SHP77 (cell line): ENCODE data around the gene CDNF.
A peak's percentile ranks its signal among the peaks of the same experiment; 100 is the strongest.
"Not testable (repeated sequence)": the region's sequence is repeated elsewhere in the genome, so short reads cannot be mapped to it uniquely, and the experiment has no call there.

Experiments used
- DNase-seq, 2 experiments: peaks; one replicate each; lab custom pipeline; 2025; lab: John Stamatoyannopoulos, UW

The CDNF gene

GRCh38 chr10:14837757-14838581 is at the start of gene CDNF, which contains the start of the genes HSPA14 and MSANTD7:
TSS of gene CDNF (minus strand) at chr10:14838037. CDS start at chr10:14837946, 91 bp downstream.
TSS of gene HSPA14 (plus strand) at chr10:14838306. CDS start at chr10:14838403, 97 bp downstream.
TSS of gene MSANTD7 (plus strand) at chr10:14838306. CDS start at chr10:14842285, 3,979 bp downstream.
- peak; percentile 94 to 95 for DNase-seq

DNA sequence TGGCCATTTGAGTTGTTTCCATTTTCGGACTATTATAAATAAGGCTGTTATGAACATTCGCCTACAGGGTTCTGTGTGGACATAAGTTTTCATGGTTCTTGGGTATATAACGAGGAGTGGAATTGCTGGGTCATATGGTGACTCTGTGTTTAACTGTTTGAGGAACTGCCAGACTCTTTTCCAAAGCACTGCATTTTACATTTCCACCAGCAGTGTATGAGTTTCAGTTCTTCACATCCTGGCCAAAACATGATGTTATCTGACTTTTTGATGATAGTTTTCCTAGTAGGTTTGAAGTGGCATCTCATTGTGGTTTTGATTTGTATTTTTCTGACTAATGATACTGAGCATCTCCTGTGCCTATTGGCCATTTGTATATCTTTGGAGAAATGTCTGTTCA is 46.2 kb upstream of the CDNF start:
- no peak for DNase-seq

GRCh38 chr10:14880229-14880628 is 42.4 kb upstream of the CDNF start:
- DNase-seq = no peak

DNA sequence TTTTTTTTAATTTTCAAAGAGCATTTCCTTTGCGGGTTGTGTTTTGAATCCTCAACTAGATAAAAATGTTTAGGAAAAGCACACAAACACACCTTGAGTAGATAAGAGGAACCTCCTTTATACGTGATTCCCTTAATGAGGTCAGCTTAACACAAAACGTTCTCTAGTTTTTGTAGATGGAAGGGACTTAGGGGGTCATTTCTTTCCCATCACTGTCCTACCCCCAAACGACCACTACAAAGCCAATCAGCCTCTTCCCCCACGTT is 42.0 kb upstream of the CDNF start:
- no peak for DNase-seq

DNA sequence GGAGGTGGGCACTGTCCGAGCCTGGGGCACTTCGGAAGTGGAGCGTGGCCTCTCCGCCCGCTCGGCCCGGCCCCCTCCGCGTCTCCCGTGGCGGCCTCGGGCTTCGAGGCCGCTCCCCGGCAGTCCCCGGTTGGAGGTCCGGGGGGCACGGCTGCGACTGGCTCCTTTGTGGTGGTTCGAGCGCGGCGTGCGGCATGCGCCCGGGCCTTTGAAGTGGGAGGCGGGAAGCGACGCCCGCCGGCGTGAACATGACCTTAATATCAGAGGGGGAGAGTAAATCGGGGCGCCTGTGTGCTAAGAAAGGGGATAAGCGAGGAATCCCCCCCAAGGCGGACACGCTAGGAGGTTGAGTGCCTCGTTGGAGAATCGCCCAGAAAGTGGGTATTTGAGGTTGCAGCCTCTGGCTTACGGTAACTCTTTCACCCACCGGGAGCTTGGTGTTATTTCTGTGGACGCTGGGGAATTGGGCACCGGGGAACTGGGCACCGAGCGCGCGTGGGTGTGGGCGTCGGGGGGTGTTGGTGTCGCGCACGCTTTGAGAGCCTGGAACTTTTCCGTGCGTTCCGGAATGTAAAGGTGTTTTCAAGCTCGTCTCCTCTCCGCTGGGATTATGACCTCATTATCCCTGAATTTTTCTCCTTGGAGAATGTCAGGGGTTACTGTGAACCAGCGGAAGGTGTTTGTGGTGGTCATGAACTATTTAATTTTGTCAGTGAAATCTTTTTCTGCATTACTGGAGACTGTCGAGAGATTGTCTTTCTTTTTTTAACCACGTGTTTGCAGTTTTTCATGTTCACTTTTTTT is 41.5 kb upstream of the CDNF start:
- peak; percentile 12 to 14 for DNase-seq

GRCh38 chr10:14878266-14879123 is 40.7 kb upstream of the CDNF start, which contains the start of gene SUV39H2:
TSS of gene SUV39H2 (plus strand) at chr10:14878866. CDS start at chr10:14878889, 23 bp downstream.
- peak; percentile 89 for DNase-seq

DNA sequence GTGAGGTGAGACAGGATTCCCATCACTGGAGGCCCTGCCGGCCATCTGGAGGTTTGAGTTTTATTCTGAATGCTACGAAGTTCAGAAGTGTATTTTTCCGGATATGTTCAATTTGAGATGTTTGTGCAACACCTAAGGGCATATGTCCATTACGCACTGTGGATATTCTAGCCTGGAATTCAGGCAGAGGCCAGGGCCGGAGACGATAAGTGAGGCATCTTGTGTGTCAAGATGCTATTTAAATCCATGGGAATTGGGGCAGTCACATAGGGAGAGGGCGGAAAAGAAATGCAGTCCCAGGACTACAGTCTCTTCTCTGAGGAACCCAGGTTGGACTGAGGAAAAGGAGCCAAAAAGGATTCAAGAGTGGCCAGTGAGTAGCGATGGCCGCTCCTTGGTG is 38.9 kb upstream of the CDNF start:
- DNase-seq = no peak

- DNase-seq = no peak
These were observed 38.1 kb upstream of the CDNF start for GRCh38 chr10:14875941-14876340.

GRCh38 chr10:14873090-14873760 is 35.4 kb upstream of the CDNF start:
- no peak for DNase-seq

GRCh38 chr10:14864871-14865270 is 27.0 kb upstream of the CDNF start:
- DNase-seq = not testable (repeated sequence)

DNA sequence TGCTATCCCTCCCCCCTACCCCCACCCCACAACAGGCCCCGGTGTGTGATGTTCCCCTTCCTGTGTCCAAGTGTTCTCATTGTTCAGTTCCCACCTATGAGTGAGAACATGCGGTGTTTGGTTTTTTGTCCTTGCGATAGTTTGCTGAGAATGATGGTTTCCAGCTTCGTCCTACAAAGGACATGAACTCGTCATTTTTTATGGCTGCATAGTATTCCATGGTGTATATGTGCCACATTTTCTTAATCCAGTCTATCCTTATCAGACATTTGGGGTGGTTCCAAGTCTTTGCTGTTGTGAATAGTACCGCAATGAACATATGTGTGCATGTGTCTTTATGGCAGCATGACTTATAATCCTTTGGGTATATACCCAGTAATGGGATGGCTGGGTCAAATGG is 26.6 kb upstream of the CDNF start:
- DNase-seq = not testable (repeated sequence)

- no peak for DNase-seq
These were observed 23.0 kb upstream of the CDNF start for GRCh38 chr10:14860791-14861190.

- no peak for DNase-seq
These were observed 21.9 kb upstream of the CDNF start for GRCh38 chr10:14859775-14860174.

DNA sequence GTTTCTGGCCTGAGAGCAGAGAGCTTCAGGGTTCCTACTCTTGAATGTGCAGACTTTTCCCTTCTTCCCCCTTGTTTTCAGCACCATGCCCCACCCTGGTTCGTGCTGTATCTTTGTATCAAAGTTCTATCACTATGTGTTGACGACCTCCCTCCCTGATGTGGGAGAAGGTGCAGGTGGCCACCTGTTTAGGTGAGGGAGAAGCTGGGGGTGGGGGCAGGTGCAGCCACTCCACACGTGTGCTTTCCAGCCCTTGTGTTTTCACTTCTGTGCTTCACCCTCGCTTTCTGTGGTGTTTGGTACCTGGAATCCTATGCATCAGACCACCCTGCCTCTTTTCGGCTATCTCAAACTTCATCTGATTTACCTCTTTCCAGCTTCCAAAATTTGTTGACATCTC is 21.2 kb upstream of the CDNF start:
- DNase-seq = no peak

DNA sequence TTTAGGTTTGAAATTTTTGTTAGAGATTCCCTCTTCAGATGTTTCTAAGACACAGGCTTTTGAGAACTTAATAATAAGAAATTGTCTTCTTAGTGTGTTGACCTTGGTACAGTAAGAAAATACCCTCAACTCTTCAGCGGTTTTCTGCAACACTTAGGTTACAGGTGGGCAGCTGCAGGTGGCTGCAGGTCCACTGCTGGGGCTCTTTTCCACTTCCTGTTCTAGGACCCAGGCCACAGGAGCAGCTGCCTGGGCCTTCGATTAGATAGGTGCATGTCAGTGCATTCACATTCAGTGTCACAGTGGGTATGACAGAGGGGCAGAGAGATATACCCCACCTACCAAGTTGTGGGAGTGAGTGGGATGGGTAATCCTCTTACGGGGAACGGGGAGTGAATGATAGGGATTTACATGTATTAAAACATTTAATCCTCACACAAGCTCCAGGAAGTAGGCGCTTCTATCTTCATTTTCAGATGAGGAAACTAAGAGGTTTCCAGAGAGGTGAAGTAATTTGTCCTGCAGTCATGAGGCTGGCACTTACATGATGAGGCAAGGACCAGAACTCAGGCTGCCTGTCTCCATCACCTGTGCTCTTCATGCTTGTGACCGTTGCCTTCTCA is 20.6 kb upstream of the CDNF start:
- no peak for DNase-seq

GRCh38 chr10:14855453-14855852 is 17.6 kb upstream of the CDNF start:
- no peak for DNase-seq

GRCh38 chr10:14852236-14852635 is 14.4 kb upstream of the CDNF start:
- DNase-seq = no peak

- no peak for DNase-seq
These were observed 7.1 kb upstream of the CDNF start for GRCh38 chr10:14844948-14845347.

GRCh38 chr10:14843327-14843988 is 5.6 kb upstream of the CDNF start:
- DNase-seq = no peak

DNA sequence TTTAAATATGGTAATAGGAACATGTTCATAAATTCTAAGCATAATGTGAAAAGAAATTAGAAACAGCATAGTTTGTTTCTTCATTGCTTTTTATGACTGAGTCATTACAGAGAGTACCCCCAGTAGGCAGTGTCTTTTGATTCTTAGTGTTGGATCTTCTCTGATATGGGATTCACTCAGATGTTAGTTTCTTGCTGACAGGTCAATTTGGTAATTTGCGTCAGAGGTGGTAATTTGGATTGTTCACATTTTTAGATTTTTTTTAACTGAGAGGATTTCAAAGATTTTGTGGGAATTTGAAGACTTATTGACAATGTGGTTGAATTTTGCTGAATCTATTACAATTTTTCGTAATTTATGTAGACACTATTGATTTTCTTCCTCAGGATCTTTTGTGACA is 2.3 kb upstream of the CDNF start:
- DNase-seq = no peak

- DNase-seq = no peak
These were observed 1.5 kb upstream of the CDNF start for GRCh38 chr10:14839305-14839695.
